ENCODE results near the gene TLN1.

The TLN1 gene

GRCh38 chr9:35682520-35683315 lies 49.3 kb downstream of the TLN1 start:
- DNase-seq (ENCODE audit: low spot score) = no peak
- H3K27ac ChIP-seq = peak overlapping the region; percentile 96
- no peak for TF ChIP-seq CTCF (IDR thresholded peaks at IDR 0.05)
- H3K4me3 ChIP-seq = peak overlapping the region; percentile 82

- peak overlapping the region; percentile 82 for H3K4me3 ChIP-seq
- no peak for DNase-seq (ENCODE audit: low spot score)
- peak overlapping the region; percentile 46 to 96 for H3K27ac ChIP-seq
Measured at GRCh38 chr9:35682051-35682450, 49.9 kb downstream of the TLN1 start.

GRCh38 chr9:35681341-35682002 lies 50.5 kb downstream of the TLN1 start:
- Histone ChIP-seq H3K4me3 (peak overlapping the region; percentile 82), H3K27ac (peak overlapping the region; percentile 46 to 96)
- no peak for DNase-seq (ENCODE audit: low spot score)
- no peak for TF ChIP-seq CTCF (IDR thresholded peaks at IDR 0.05)

More at GRCh38 chr9:35682051-35682450, 49.9 kb downstream of the TLN1 start:
- no peak for TF ChIP-seq CTCF (IDR thresholded peaks at IDR 0.05)

- peak overlapping the region; percentile 46 to 96 for H3K27ac ChIP-seq
Measured at GRCh38 chr9:35680331-35681105, 51.5 kb downstream of the TLN1 start.

GRCh38 chr9:35679766-35680330 lies 52.1 kb downstream of the TLN1 start:
- TF ChIP-seq CTCF (IDR thresholded peaks at IDR 0.05) = no peak
- H3K4me3 ChIP-seq = no peak overlapping the region
- DNase-seq (ENCODE audit: low spot score) = no peak
- H3K27ac ChIP-seq = peak overlapping the region in 1 of 2 donors; percentile 96

More at GRCh38 chr9:35680331-35681105, 51.5 kb downstream of the TLN1 start:
- H3K4me3 ChIP-seq = no peak overlapping the region
- TF ChIP-seq CTCF (IDR thresholded peaks at IDR 0.05) = no peak
- no peak for DNase-seq (ENCODE audit: low spot score)

GRCh38 chr9:35679091-35679490 lies 52.9 kb downstream of the TLN1 start:
- TF ChIP-seq CTCF (IDR thresholded peaks at IDR 0.05) = no peak
- peak overlapping the region in 1 of 2 donors; percentile 7 for H3K27ac ChIP-seq
- no peak for DNase-seq (ENCODE audit: low spot score)
- H3K4me3 ChIP-seq = no peak overlapping the region

All from coronary artery (tissue), 2 donors.